ENCODE measurements around the gene ETS2.
A peak's percentile ranks its signal among the peaks of the same experiment; 100 is the strongest.

Gene ETS2

DNA sequence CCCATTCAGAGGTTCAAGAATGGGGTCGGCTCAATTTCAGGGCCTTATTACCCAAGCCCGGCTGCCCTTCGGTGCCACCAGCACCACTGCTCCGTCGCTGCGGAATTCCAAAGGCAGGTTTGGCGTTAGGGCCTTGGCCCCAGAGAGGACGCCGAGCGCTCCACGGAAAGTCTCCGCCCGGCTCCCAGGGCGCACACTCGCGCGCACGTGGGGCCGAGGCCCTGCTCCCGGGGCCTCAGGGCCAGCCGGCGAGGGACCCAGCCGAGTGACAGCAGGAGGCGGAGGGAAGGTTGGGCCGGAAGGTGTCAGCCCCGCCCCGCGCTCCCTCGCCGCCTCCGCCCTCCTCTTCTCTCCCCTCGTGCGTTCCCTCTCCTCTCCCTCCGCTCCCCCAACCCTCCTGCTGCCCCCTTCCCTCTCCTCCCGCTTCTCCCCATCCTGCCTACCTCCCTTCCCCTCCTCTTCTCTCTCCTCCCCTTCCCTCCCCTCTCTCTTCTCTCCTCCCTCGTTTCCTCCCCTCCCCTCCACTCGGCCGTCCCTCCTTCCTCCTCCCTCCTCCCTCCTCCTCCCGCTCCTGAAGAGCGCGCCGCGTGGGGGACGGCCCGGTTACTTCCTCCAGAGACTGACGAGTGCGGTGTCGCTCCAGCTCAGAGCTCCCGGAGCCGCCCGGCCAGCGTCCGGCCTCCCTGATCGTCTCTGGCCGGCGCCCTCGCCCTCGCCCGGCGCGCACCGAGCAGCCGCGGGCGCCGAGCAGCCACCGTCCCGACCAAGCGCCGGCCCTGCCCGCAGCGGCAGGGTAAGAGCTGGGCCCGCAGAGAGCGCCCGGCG is at the start of gene ETS2:
Gene ETS2 (plus strand): TSS at position 602 of the 825 bp plus-strand sequence. CDS start 4,106 bp downstream, outside the sequence.
- DNase-seq, result peak; percentile 76

DNA sequence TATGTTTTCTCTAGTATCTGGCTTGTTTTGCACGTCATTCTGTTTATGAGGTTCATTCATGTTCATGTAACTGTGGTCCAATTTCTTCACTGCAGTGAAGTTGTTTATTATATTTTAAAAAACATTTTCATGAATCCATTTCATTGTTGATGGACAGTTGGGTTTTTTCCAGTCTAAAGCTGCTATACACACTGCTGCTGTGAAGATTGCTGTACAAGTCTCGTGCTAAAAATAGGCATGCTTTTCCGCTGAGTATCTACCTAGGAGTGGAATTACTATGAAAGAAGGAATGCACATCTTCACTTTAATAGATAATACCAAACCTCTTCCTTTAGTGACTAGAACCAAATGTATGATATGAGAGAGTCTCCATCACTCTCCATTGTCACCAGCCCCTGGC is 49.0 kb upstream of the ETS2 start:
- DNase-seq, result no peak

DNA sequence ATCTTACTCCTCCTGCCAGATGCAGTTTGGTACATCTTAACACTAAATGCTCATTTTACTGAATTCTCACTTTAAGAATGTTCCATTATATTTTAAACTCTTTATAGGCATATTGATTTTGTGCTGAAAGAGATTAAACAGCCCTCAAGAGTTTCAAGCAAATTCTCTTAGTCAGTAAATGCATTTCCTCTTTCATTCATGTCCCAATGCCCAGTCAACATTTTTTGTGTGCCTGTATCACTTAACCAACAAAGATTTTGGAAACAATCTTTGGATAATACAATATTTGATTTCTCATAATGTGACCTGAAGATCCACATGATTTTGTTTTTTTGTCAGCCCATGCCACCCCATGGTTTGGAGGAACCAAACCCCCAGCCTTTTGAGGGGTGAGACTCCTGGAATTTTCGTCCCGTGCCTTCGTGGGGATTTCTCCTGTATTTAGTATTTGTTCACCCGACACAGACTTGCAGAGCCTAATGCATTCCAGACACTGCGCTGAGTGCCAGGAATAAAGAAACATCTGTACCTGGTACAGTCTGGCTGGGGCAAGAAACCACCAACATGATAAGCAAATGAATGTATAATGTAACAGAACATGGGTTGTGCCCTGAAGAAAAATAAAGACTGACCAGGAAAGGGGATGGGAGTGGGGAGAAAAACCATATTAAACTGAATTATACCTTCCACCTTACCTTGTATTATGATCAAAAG is 47.1 kb upstream of the ETS2 start:
- no peak for DNase-seq

GRCh38 chr21:38759413-38759812 is 46.3 kb upstream of the ETS2 start:
- no peak for DNase-seq

- DNase-seq, result no peak
Observed at GRCh38 chr21:38760017-38760761, 45.5 kb upstream of the ETS2 start.

DNA sequence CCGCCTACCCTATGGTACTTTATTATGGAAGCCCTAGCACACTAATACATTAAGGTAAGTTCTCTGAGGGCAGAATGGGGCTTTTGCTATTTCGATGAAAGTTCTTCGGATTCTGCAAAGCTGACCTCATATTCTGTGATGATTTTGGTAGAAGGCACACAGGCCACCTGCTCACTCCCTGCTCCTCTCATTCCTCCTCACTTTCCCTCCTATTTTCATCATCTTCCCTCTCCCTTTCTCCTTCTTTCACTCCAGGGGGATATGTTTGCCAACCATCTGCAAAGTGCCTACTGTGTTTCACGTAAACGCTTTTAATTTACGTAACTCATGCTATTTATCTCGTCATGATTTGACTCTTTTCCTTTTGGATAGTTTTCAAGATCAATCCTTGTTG is 45.0 kb upstream of the ETS2 start:
- no peak for DNase-seq

DNA sequence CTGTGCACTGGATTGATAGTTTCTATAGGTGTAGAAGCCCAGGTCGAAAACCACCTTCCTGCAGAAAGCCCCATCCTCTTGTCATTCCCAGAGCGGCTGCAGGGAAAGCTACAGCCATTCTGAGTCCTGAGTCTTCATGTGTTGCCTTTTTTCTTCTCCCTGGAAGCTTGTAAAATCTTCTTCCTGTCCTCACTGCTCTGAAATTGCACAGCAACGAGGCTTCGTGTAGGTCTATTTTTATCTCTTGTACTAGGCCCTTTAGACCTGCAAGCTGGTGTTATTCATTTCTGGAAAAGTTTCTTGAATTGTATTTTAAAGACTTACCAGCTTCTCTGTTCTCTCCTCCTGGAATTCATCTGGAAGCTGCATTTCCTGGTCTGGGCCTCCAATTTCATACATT is 44.2 kb upstream of the ETS2 start:
- no peak for DNase-seq

GRCh38 chr21:38765056-38765455 is 40.7 kb upstream of the ETS2 start:
- no peak for DNase-seq

- DNase-seq, result no peak
Observed at GRCh38 chr21:38766987-38767722, 38.6 kb upstream of the ETS2 start.

DNA sequence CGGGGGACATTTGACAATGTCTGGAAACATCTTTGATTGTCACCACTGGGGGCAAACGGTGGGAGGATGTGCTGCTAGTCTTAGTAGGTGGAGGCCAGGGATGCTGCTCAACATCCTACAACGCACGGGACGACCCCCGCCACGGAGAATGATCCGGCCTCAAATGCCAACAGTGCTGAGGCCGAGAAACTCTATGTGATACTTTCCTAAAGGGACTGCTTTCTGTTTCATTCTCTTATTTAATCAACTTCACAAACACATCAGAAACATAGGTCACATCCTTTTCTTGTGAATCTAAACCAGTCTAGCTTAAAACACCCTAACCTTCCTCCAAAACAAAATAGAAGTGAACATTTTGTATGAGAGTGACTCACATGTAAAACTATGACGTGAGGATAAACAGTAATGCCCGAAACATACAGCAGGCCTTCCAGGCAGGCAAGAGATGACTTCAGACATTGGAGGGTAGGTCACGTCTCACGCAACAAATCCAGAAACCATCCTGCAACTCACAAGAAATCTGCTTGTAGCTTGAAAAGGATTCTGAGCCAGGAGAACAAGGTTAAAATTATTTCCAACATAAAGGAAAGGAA is 37.2 kb upstream of the ETS2 start:
- DNase-seq, result peak; percentile 36

- no peak for DNase-seq
Observed at GRCh38 chr21:38769191-38769780, 36.4 kb upstream of the ETS2 start.

- DNase-seq, result no peak
Observed at GRCh38 chr21:38770660-38771059, 35.1 kb upstream of the ETS2 start.

DNA sequence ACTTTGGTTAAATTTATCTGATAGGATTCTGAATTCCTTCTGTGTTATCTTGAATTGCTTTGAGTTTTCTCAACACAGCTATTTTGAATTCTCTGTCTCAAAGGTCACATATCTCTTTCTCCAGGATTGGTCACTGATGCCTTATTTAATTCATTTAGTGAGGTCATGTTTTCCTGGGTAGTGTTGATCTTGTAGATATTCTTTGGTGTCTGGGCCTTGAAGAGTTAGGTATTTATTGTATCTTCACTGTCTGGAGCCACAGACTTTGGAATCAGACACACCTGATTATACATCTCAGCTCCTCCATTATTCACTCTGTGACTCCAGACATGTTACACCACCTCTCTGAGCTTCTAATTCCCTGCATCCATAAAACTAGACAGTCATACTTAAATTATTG is 34.2 kb upstream of the ETS2 start:
- no peak for DNase-seq

DNA sequence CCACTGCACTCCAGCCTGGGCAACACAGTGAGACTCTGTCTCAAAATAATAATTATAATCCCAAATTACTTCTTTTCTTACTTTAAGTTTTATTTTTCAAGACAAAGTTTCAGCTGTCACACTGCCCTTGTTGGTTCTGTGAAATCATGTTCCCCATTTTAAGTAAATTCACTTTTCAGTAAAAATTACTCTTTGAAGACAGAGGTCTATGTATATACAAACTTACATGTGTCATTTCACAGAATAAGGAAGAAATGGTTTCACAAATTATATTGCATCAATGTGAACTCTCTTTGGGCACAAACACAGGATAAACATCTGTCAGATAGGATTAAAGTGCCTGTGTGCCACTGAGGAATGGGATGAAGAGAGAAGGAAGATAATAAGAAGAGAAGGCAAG is 33.1 kb upstream of the ETS2 start:
- no peak for DNase-seq

- DNase-seq, result no peak
Observed at GRCh38 chr21:38773099-38774061, 32.3 kb upstream of the ETS2 start.

- DNase-seq, result no peak
Observed at GRCh38 chr21:38774152-38774551, 31.6 kb upstream of the ETS2 start.

- DNase-seq, result no peak
Observed at GRCh38 chr21:38774586-38775285, 31.0 kb upstream of the ETS2 start.

DNA sequence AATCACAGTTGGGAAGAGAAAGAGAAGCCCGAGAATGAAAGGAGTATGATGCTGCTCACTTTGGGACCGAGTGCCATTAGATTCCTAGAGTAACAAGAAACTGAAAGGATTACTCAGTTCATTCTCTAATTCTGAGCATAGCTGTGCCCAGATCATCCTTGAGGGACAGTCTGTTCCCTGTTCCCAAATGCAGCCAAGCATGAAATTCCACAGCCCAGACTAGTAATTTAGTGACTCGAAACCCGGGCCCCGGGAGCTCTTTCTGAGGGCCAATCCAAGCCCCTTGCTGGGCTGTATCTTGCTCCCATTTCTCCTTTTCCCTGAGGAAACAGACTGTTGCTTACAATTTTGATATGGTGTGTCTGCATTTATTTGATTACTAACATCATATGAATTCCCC is 30.0 kb upstream of the ETS2 start:
- DNase-seq, result no peak

DNA sequence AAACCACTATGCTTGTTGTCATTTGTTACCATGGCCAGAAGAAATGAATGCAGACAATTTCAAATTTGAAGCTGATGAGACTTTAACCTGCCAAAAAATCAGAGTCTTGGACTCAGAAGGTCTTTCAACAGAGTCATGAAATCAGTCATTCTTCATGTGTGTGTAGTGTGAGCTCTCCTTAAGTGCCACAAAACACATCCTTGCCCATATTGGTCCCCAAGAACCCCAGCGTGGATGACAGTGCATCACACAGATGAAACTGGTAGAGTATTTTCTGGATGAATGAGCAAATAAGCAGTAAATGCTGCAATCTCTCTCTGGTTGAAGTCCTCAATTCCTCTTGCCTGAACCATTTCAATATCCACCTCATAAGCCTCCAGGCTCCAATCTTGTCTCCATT is 28.7 kb upstream of the ETS2 start:
- no peak for DNase-seq

GRCh38 chr21:38777531-38777930 is 28.2 kb upstream of the ETS2 start:
- DNase-seq, result no peak

Measured in activated CD8-positive, alpha-beta memory T cell treated with anti-CD3 and anti-CD28 coated beads, Interleukin-2, amount 50 U/mL, for 4 hours (primary cell).